Heart left ventricle (tissue), 16 donors: ENCODE results near the gene CLIP1. TPM values are rescaled to one million over a fixed set of nuclear protein-coding genes. Genes with fewer than 3 reads are reported as not detected.

Source experiments
- ATAC-seq, 4 donors: fragments of 200-7000 bp; cut with Tn5 transposase; one replicate each; pipeline ENCODE4 v1.9.1; 2020 to 2022; ENCODE audit warnings: moderate library complexity in 4 of 4, mild to moderate bottlenecking in 3 of 4, moderate number of reproducible peaks in 1 of 4
- DNase-seq, 5 donors: peaks; one replicate each; pipeline ENCODE4 v3.0.0-alpha.2; 2020
- H3K27ac ChIP-seq, 12 donors: fragments of 200-600 bp; sonication (generic) in 4 of 12; one replicate each; pipeline versions ENCODE4 v1.5.0 to v1.8.0; 2016 to 2022; ENCODE audit warnings: mild to moderate bottlenecking in 2 of 12
- H3K27me3 ChIP-seq, 9 donors: fragments of 200-600 bp; sonication (generic) in 2 of 9; one replicate each; pipeline versions ENCODE4 v1.5.1 to v1.8.0; 2016 to 2022; ENCODE audit warnings: mild to moderate bottlenecking in 3 of 9
- H3K36me3 ChIP-seq, 9 donors: fragments of 200-600 bp; sonication (generic) in 2 of 9; one replicate each; pipeline versions ENCODE4 v1.5.0 to v1.8.0; 2018 to 2022; ENCODE audit warnings: mild to moderate bottlenecking in 2 of 9
- H3K4me1 ChIP-seq, 12 donors: fragments of 200-600 bp; sonication (generic) in 4 of 12; one replicate each; pipeline versions ENCODE4 v1.5.0 to v1.8.0; 2016 to 2022; ENCODE audit warnings: mild to moderate bottlenecking in 3 of 12
- H3K4me3 ChIP-seq, 12 donors: fragments of 200-600 bp; sonication (generic) in 4 of 12; one replicate each; pipeline versions ENCODE4 v1.5.0 to v1.8.0; 2017 to 2022; ENCODE audit warnings: mild to moderate bottlenecking in 9 of 12, moderate library complexity in 4 of 12
- H3K9me3 ChIP-seq, 12 donors: fragments of 200-600 bp; sonication (generic) in 4 of 12; one replicate each; pipeline versions ENCODE4 v1.5.0 to v1.8.0; 2016 to 2022; ENCODE audit warnings: mild to moderate bottlenecking in 1 of 12
- POLR2A ChIP-seq, 2 donors: fragments of 450-650 bp; IDR thresholded peaks; one replicate each; pipeline ENCODE4 v1.6.1; 2017; ENCODE audit warnings: antibody characterized with exemption in 2 of 2, mild to moderate bottlenecking in 2 of 2, moderate library complexity in 2 of 2
- WGBS, 4 donors: extraction: QIAGEN DNeasy Blood & Tissue Kit in 2 of 4; methylation state at CpG; one replicate each; pipeline versions ENCODE4 v1.1.5 to v1.1.7; 2013 to 2018; 5-methylcytosine and 5-hydroxymethylcytosine counted together
- intact Hi-C, 10 donors: fragments of 100-400 bp; cut with DNase I; formaldehyde crosslinking; loops; one replicate each; pipeline versions ENCODE4 v1.11.1 to v1.14.2; 2022
- polyA plus RNA-seq, 2 donors: library from polyadenylated mRNA; stranded (reverse); fragments of 200-250 nt; gene quantifications; one replicate each; pipeline ENCODE4 v1.2.3, GENCODE V29; 2013
- total RNA-seq, 9 donors: library from RNA; depleted of rRNA in 2 of 9; stranded (reverse); fragments of >200 nt in 2 of 9; fragmentation: NEBNext Ultra II Directional in 3 of 9; extraction: Animal tissue kit (Norgen Biotek cat#: 25700) in 3 of 9; gene quantifications; one replicate each; pipeline versions ENCODE4 v1.1.0 to v1.2.4, GENCODE V29; 2016 to 2023
- TF ChIP-seq, protein P1 (sequence below), 12 donors: fragments of 200-600 bp; sonication (generic) in 4 of 12; IDR thresholded peaks; one replicate each; pipeline versions ENCODE4 v1.5.0 to v1.8.0; 2018 to 2022; ENCODE audit warnings: antibody characterized with exemption in 12 of 12, mild to moderate bottlenecking in 5 of 12
- donor health status: ischemic (EF 13 %, LVEDD 7.1; RV severe dilation, severe dysfunction).
- donor health status: healthy with polysubstance abuse.
- donor health status: DM: no; HTN: yes; CAD: no.
- donor health status: DM: no; HTN: no; CAD: no.
- donor health status: ischemic (EF 25% LVEDD 6.9; RV normal size, moderate dysfunction).
- donor health status: ischemic (EF 25% LVEDD 5.7; RV mildly dilated, moderate dysfunction).
- donor health status: healthy.
- donor health status: DM: yes; HTN: yes; CAD: no.
- donor health status: ischemic (EF 35%, LVEDD 5.7; RV mildly dilated, moderate dysfunction).
- donor health status: nonischemic (EF 11% LVEDD 7.7; RV severe dilation, severe dysfunction).
- donor health status: DM: yes; HTN: yes; CAD: no.
- donor health status: PGD.
- donor health status: ischemic (EF 29% LVEDD 5.4; RV normal size, mild dysfunction).
- donor health status: nonischemic (EF 23%, LVEDD 6.1; RV moderate dilation, normal function).

The CLIP1 gene
- total and polyA plus RNA-seq, 11 donors, result 31.9 to 173 (median 104) TPM

DNA sequence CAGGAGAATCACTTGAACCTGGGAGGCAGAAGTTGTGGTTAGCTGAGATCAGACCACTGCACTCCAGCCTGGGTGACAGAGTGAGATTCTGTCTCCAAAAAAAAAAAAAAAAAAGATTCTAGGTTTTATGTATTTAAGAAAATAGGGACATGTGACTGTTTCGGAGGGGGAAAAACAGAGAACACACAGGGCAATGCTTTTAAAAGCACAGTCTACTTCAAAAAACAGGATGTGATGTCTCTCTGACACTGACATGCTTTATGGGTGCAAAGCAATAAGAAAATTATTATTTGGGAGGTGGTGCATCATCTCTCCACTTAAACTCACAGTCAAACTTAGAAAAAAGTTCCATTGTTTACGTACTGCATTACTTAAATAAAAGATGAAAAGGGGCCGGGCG lies 28.7 kb downstream of the CLIP1 start:
- TF ChIP-seq POLR2A (IDR thresholded peaks at IDR 0.05), result no peak
- TF ChIP-seq, protein P1, sequence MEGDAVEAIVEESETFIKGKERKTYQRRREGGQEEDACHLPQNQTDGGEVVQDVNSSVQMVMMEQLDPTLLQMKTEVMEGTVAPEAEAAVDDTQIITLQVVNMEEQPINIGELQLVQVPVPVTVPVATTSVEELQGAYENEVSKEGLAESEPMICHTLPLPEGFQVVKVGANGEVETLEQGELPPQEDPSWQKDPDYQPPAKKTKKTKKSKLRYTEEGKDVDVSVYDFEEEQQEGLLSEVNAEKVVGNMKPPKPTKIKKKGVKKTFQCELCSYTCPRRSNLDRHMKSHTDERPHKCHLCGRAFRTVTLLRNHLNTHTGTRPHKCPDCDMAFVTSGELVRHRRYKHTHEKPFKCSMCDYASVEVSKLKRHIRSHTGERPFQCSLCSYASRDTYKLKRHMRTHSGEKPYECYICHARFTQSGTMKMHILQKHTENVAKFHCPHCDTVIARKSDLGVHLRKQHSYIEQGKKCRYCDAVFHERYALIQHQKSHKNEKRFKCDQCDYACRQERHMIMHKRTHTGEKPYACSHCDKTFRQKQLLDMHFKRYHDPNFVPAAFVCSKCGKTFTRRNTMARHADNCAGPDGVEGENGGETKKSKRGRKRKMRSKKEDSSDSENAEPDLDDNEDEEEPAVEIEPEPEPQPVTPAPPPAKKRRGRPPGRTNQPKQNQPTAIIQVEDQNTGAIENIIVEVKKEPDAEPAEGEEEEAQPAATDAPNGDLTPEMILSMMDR (IDR thresholded peaks at IDR 0.05), result no peak
- Histone ChIP-seq H3K4me3 (no peak overlapping the region), H3K27ac (peak overlapping the region in 1 of 12 donors; percentile 43), H3K27me3 (no peaks in the 10 kb centered on the region), H3K9me3 (no peaks in the 10 kb centered on the region), H3K4me1 (peaks cover 0 to 14% (median under 1%) of the 10 kb centered on the region in 12 donors), H3K36me3 (peaks cover 0 to 6% (median 0%) of the 10 kb centered on the region in 9 donors)
- intact Hi-C loops, result no loop called here
- DNase-seq, result no peak
- 86 to 97% (median 92%) methylated on average over 4 of the region's 4 CpGs for WGBS, 4 donors
- ATAC-seq, result no peak

DNA sequence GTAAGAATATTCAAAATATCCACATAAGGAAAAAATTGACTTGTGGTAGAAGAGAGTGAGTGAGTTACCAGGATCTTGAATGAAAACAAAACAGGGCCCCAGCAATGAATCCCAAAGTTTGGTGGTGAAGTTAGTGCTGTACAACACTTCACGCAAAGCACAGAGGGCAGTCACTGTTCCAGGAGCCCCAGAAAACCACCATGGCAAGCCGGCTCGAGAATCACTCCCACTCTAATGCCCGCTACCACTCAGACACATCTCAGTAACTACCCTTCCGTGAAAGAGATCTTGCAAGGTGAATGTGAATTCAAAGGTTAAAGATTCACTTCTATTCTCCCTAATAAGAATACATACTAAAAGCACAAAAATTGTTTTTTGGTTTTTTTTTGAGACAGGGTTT lies 30.1 kb downstream of the CLIP1 start:
- Histone ChIP-seq H3K36me3 (peaks cover 0 to 6% (median 0%) of the 10 kb centered on the region in 9 donors), H3K4me3 (no peak overlapping the region), H3K9me3 (no peaks in the 10 kb centered on the region), H3K27ac (peak overlapping the region in 1 of 12 donors; percentile 43), H3K27me3 (no peaks in the 10 kb centered on the region), H3K4me1 (peaks cover 0 to 10% (median 0%) of the 10 kb centered on the region in 12 donors)
- DNase-seq (no peak), ATAC-seq (no peak)
- TF ChIP-seq, protein P1 (IDR thresholded peaks at IDR 0.05), result no peak
- TF ChIP-seq POLR2A (IDR thresholded peaks at IDR 0.05), result no peak
- intact Hi-C loops, result no loop called here
- 94 to 95% (median 95%) methylated on average over 5 of the region's 5 CpGs for WGBS, 4 donors

DNA sequence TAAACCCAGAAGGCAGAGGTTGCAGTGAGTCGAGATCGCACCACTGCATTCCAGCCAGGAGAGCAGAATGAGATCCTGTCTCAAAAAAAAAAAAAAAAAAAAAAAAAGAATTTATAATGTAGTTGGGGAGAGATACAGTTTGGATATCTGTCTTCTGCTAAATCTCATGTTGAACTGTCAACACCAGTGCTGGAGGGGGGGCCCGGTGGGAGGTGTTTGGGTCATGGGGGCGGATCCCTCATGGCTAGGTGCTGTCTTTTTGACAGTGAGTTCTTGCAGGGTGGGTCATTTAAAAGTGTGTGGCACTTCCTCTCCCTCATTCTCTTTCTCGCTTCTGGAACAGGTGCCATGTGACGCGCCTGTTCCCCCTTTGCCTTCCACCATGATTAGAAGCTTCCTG lies 32.8 kb downstream of the CLIP1 start:
- Histone ChIP-seq H3K9me3 (no peaks in the 10 kb centered on the region), H3K4me3 (no peak overlapping the region), H3K4me1 (peaks cover 0 to 18% (median under 1%) of the 10 kb centered on the region in 12 donors), H3K27me3 (no peaks in the 10 kb centered on the region), H3K27ac (no peak overlapping the region), H3K36me3 (no peaks in the 10 kb centered on the region)
- TF ChIP-seq, protein P1 (IDR thresholded peaks at IDR 0.05), result no peak
- TF ChIP-seq POLR2A (IDR thresholded peaks at IDR 0.05), result no peak
- peak in 3 of 4 donors; percentile 48 to 73 (median 61) for ATAC-seq
- intact Hi-C loops, result no loop called here
- WGBS, 4 donors, result 54 to 63% (median 61%) methylated on average over 7 of the region's 7 CpGs
- DNase-seq, result peak in 3 of 5 donors; percentile 16 to 50 (median 48)

DNA sequence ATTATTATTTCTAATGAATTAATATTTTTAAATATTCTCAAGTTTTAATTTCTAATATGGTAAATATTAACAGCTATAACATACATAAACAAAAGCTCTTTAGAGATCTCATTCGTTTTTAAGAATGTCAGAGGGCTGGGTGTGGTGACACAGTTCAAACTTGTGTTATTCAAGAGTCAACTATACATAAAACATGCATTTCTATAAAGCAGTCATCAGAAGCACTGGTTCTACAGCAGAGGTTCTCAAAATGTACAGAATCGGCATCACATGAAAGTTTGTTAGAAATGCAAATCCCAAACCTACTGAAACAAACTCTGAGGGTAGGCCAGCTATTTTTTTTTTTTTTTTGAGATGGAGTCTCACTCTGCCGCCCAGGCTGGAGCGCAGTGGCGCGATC lies 34.6 kb downstream of the CLIP1 start:
- TF ChIP-seq, protein P1 (IDR thresholded peaks at IDR 0.05), result no peak
- TF ChIP-seq POLR2A (IDR thresholded peaks at IDR 0.05), result no peak
- DNase-seq (no peak), ATAC-seq (no peak)
- intact Hi-C loops, result no loop called here
- H3K4me1 ChIP-seq, result peaks cover 0 to 18% (median 0%) of the 10 kb centered on the region in 12 donors
- no peaks in the 10 kb centered on the region for H3K27me3 ChIP-seq
- no peaks in the 10 kb centered on the region for H3K9me3 ChIP-seq
- 91 to 97% (median 94%) methylated on average over 6 of the region's 6 CpGs for WGBS, 4 donors
- no peaks in the 10 kb centered on the region for H3K36me3 ChIP-seq
- no peak overlapping the region for H3K27ac ChIP-seq
- H3K4me3 ChIP-seq, result no peak overlapping the region
